Measurements from ENCODE around the gene NAA25.
A peak's percentile ranks its signal among the peaks of the same experiment; 100 is the strongest.

DNA sequence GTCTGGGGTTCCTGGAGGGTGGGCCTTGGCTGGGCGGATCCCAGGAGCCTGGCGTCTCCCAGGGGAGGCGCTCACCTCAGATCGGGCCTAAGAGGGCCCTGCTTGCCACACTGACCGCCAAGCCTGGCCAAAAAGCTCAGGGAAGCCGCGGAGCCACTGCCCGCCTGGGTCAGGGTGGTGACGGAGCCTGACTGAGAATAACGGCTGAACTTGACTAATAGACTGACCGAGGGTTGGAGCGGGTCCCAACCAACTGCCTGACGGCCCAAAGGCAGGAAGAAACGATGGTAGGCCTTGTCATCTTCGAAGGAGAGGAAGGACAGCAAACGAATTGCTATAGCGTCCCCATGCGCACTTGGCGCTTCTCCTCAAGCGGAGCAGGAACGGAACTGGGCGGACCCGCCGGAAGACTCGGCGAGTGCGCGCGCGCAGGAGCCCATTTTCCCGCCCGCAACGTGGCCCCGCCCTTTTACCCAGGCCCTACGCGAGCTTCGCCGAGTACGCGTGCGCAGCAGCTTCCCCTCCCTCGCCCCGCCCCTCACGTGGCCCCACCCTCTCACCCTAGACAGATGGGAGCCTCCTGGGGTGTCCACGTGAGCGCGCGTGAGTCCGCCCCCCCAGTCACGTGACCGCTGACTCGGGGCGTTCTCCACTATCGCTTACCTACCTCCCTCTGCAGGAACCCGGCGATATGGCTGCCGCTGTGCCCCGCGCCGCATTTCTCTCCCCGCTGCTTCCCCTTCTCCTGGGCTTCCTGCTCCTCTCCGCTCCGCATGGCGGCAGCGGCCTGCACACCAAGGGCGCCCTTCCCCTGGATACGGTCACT lies 95.6 kb downstream of the NAA25 start, which contains the start of the genes ERP29 and TMEM116:
- TF ChIP-seq, protein P1, sequence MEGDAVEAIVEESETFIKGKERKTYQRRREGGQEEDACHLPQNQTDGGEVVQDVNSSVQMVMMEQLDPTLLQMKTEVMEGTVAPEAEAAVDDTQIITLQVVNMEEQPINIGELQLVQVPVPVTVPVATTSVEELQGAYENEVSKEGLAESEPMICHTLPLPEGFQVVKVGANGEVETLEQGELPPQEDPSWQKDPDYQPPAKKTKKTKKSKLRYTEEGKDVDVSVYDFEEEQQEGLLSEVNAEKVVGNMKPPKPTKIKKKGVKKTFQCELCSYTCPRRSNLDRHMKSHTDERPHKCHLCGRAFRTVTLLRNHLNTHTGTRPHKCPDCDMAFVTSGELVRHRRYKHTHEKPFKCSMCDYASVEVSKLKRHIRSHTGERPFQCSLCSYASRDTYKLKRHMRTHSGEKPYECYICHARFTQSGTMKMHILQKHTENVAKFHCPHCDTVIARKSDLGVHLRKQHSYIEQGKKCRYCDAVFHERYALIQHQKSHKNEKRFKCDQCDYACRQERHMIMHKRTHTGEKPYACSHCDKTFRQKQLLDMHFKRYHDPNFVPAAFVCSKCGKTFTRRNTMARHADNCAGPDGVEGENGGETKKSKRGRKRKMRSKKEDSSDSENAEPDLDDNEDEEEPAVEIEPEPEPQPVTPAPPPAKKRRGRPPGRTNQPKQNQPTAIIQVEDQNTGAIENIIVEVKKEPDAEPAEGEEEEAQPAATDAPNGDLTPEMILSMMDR (IDR thresholded peaks at IDR 0.05), result peak; percentile 69
- no peak for TF ChIP-seq EZH2 (IDR thresholded peaks at IDR 0.05; ENCODE audit: borderline replicate concordance, insufficient read depth, low read depth, low read length, poor library complexity, severe bottlenecking)

Measured in B cell (primary cell).